Suprapubic skin (tissue), 4 donors: ENCODE results near the gene B3GALT6.

Experiments
- CTCF ChIP-seq, 2 donors: fragments of 200-600 bp in 1 of 2; fragments of 450-650 bp in 1 of 2; sonication (generic) in 1 of 2; IDR thresholded peaks; one replicate each; pipeline ENCODE4 v1.5.1; 2016 to 2019; ENCODE audit warnings: antibody characterized with exemption in 2 of 2, mild to moderate bottlenecking in 1 of 2, moderate library complexity in 1 of 2
- EP300 ChIP-seq: sonication (generic); formaldehyde crosslinking; IDR thresholded peaks from one replicate; pipeline ENCODE4 v1.6.1; 2017; ENCODE audit warnings: antibody characterized with exemption
- POLR2A ChIP-seq, 2 donors: fragments of 450-650 bp; IDR thresholded peaks; one replicate each; pipeline ENCODE4 v1.6.1; 2017; ENCODE audit warnings: antibody characterized with exemption in 2 of 2, mild to moderate bottlenecking in 2 of 2, moderate library complexity in 2 of 2
- POLR2AphosphoS5 ChIP-seq, 3 donors: sonication (generic); formaldehyde crosslinking; IDR thresholded peaks; one replicate each; pipeline ENCODE4 v1.6.1; 2017; ENCODE audit warnings: antibody characterized with exemption in 3 of 3

GRCh38 chr1:1215881-1216605 is 16.0 kb upstream of the B3GALT6 start:
- no peak for TF ChIP-seq CTCF (IDR thresholded peaks at IDR 0.05)
- TF ChIP-seq POLR2AphosphoS5 (IDR thresholded peaks at IDR 0.05): no peak
- no peak for TF ChIP-seq EP300
- no peak for TF ChIP-seq POLR2A (IDR thresholded peaks at IDR 0.05)
